Stomach (tissue), 4 donors: ENCODE results near the gene PEPD.

Experiments
- EP300 ChIP-seq: sonication (generic); formaldehyde crosslinking; IDR thresholded peaks from one replicate; pipeline ENCODE4 v1.6.1; 2017; ENCODE audit warnings: antibody characterized with exemption
- POLR2A ChIP-seq, 4 donors: fragments of 450-650 bp; IDR thresholded peaks; one replicate each; pipeline ENCODE4 v1.6.1; 2016; ENCODE audit warnings: antibody characterized with exemption in 4 of 4, control low read depth in 2 of 4, mild to moderate bottlenecking in 1 of 4, moderate library complexity in 1 of 4
- POLR2AphosphoS5 ChIP-seq, 3 donors: sonication (generic); formaldehyde crosslinking; IDR thresholded peaks; one replicate each; pipeline ENCODE4 v1.6.1; 2016; ENCODE audit warnings: antibody characterized with exemption in 3 of 3
- TF ChIP-seq, protein P1 (sequence below), 7 experiments: fragments of 450-650 bp in 4 of 7; fragments of 200-600 bp in 3 of 7; sonication (generic) in 3 of 7; IDR thresholded peaks; one replicate each; pipeline ENCODE4 v1.5.1; 2016 to 2019; ENCODE audit warnings: antibody characterized with exemption in 7 of 7, control low read depth in 2 of 7, mild to moderate bottlenecking in 1 of 7

DNA sequence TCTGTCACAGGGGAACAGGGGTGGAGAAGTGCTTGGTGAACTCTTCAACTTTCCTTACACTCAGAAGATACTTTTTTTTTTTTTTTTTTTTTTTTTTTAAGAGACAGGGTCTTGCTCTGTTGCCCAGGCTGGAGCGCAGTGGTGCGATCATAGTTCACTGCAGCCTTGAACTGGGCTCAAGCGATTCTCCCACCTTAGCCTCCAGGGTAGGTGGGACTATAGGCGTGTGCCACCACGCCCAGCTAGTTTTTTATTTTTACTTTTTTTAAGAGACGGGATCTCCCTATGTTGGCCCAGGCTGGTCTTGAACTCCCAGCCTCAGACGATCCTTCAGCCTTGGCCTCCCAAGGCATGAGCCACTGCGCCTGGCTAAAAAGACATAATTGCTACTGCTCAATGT lies 136.6 kb downstream of the PEPD start:
- TF ChIP-seq POLR2A (IDR thresholded peaks at IDR 0.05): no peak
- TF ChIP-seq, protein P1, sequence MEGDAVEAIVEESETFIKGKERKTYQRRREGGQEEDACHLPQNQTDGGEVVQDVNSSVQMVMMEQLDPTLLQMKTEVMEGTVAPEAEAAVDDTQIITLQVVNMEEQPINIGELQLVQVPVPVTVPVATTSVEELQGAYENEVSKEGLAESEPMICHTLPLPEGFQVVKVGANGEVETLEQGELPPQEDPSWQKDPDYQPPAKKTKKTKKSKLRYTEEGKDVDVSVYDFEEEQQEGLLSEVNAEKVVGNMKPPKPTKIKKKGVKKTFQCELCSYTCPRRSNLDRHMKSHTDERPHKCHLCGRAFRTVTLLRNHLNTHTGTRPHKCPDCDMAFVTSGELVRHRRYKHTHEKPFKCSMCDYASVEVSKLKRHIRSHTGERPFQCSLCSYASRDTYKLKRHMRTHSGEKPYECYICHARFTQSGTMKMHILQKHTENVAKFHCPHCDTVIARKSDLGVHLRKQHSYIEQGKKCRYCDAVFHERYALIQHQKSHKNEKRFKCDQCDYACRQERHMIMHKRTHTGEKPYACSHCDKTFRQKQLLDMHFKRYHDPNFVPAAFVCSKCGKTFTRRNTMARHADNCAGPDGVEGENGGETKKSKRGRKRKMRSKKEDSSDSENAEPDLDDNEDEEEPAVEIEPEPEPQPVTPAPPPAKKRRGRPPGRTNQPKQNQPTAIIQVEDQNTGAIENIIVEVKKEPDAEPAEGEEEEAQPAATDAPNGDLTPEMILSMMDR (IDR thresholded peaks at IDR 0.05): no peak
- no peak for TF ChIP-seq EP300
- no peak for TF ChIP-seq POLR2AphosphoS5 (IDR thresholded peaks at IDR 0.05)
